Measurements from ENCODE around the gene SEPHS1. TPM values are rescaled to one million over a fixed set of nuclear protein-coding genes. Genes with fewer than 3 reads are reported as not detected.

SEPHS1 gene
- total RNA-seq, 2 donors from 2014 or later, result 44.7 to 48.8 TPM

DNA sequence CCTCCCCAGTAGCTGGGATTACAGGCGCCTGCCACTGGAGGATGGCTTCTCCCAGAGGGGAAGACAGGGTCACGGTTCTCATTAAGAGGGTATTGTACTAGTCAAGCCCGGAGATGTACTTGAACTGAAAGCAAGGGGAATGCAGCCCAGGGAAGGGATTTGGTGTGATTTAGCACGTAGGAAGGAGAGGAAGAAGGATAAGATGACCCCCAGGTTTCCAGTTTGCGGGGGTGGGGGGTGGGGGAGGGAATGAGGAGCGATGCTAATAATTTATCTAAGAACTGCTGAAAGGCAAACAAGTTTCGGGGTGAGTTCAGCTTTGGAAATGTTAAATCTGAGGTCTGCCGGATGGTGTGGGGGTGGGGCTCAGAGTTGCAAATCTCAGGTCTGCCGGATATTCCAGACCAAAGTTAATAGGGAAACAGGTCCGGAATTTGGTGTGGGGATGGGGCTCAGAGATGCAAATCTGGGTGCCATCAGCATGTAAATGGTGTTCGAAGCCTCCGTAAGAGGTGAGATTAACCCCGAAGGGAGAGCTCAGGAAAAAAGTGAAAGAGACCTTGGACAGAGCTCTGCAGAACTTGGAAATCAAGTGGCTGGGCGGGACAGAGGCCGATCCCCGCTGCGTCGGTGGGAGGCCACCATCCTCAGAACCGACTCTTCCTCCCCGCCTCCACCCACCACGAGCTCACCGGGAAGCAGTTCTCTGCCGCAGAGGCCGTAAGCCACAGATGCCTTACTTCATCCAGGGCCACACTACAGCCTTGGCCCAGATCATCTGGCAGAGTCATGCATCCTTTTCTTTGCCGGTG, 1.6 kb upstream of the SEPHS1 start:
- Mint-ChIP-seq H3K9me3 (no peaks in the 10 kb centered on the region), H3K4me1 (ENCODE audit: low read depth) (peaks cover 56% of the 10 kb centered on the region), H3K4me3 (peak overlapping the region; percentile 97), H3K36me3 (ENCODE audit: insufficient read depth in 2 of 2) (peaks cover 1 to 6% of the 10 kb centered on the region in 2 donors), H3K27me3 (ENCODE audit: low read depth) (no peaks in the 10 kb centered on the region), H3K27ac (peak overlapping the region; percentile 68)
- ATAC-seq (replicated peaks in 1 of 2) (no peak), DNase-seq (peak; percentile 47 to 48)

- peaks cover 68% of the 10 kb centered on the region for H3K4me1 Mint-ChIP-seq (ENCODE audit: low read depth)
- ATAC-seq (replicated peaks in 1 of 2) (peak; percentile 69), DNase-seq (peak; percentile 80 to 81)
- peak overlapping the region; percentile 63 to 65 for H3K4me3 Mint-ChIP-seq
- peaks cover 4 to 9% of the 10 kb centered on the region in 2 donors for H3K36me3 Mint-ChIP-seq (ENCODE audit: insufficient read depth in 2 of 2)
- no peaks in the 10 kb centered on the region for H3K9me3 Mint-ChIP-seq
- H3K27ac Mint-ChIP-seq, result peak overlapping the region; percentile 46
- no peaks in the 10 kb centered on the region for H3K27me3 Mint-ChIP-seq (ENCODE audit: low read depth)
Measured at GRCh38 chr10:13347500-13348156, 465 bp downstream of the SEPHS1 start.

GRCh38 chr10:13347043-13347499, 1.0 kb downstream of the SEPHS1 start:
- peaks cover 63% of the 10 kb centered on the region for H3K4me1 Mint-ChIP-seq (ENCODE audit: low read depth)
- peaks cover 4 to 9% of the 10 kb centered on the region in 2 donors for H3K36me3 Mint-ChIP-seq (ENCODE audit: insufficient read depth in 2 of 2)
- no peaks in the 10 kb centered on the region for H3K27me3 Mint-ChIP-seq (ENCODE audit: low read depth)
- H3K9me3 Mint-ChIP-seq, result no peaks in the 10 kb centered on the region
- DNase-seq, result peak in 1 of 2 donors; percentile 25
- peak in 1 of 2 donors; percentile 18 for ATAC-seq (replicated peaks in 1 of 2)
- H3K27ac Mint-ChIP-seq, result peak overlapping the region; percentile 92
- H3K4me3 Mint-ChIP-seq, result peak overlapping the region; percentile 81 to 92

DNA sequence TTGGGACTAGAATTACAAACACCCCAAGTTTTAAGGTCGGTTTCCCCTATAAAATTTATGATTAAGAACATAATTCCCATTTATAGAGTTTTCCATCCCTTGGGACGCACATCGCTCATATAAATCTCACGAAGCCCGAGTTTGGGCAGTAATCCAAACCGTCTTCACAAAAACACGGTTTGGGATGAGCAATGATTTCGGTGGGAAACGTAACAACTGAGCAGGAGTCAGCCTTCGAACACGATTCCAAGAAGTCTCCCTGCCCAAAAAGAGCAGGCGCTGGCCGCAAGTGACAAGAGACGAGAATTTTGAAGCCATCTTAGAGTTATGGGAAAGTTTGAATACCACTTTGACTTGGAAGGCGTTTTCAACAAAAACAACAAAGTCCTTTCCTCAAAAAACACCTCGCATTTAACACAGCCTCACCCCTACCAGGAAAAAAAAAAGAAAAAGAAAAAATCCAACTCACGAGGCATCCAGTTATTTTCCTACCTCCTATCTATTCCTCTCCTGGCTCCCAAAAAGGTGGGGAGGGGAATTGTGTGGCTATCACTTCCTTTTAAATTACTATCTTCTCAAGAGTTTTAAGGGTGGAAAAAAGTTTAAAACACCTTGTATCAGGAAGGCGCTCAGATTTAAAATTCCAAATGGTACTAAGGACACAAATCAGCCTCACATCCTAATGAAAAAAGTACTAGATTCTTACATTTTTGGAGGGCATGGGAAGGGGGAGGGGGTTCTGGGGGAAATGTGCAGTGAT, 1.6 kb downstream of the SEPHS1 start:
- no peaks in the 10 kb centered on the region for H3K27me3 Mint-ChIP-seq (ENCODE audit: low read depth)
- H3K9me3 Mint-ChIP-seq, result no peaks in the 10 kb centered on the region
- DNase-seq (no peak), ATAC-seq (replicated peaks in 1 of 2) (no peak)
- peak overlapping the region; percentile 92 for H3K27ac Mint-ChIP-seq
- H3K4me1 Mint-ChIP-seq (ENCODE audit: low read depth), result peaks cover 59% of the 10 kb centered on the region
- H3K36me3 Mint-ChIP-seq (ENCODE audit: insufficient read depth in 2 of 2), result peaks cover 4 to 11% of the 10 kb centered on the region in 2 donors
- H3K4me3 Mint-ChIP-seq, result peak overlapping the region; percentile 81 to 92

DNA sequence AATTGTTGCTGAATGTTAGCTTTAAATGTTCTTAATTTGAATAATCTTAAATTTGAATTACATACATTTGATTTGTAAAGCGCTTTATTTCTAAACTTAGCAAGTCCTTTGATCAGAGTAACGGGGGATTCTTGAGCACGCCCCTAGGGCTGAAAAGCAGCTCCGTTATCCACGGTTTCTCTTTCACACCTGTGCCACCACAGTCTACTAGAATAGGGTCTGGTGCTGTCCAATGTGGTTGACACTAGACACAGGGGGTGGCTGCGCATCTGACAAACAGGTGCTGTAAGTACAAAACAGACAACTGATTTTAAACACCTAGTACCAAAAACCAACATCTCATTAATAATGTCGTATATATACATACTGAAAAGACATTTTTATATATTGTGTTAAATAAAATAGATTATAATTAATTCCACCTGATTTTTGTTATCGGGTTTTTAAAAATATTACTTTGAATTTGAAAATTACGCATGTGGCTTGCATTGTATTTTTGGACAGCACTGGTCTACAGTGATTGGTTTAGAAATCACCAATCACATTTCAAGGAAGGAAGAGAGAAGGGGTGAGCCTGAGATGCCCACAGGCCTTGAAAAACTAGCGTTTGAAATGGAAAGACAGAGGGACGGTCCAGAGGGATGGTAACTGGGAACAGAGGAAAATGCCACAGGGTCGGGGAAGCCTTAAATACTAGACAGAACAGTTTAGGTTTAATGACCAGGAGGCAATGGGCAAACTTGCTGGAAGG, 7.3 kb downstream of the SEPHS1 start:
- H3K27ac Mint-ChIP-seq, result peak overlapping the region; percentile 81
- no peaks in the 10 kb centered on the region for H3K27me3 Mint-ChIP-seq (ENCODE audit: low read depth)
- ATAC-seq (replicated peaks in 1 of 2), result peak; percentile 86 to 87
- H3K4me3 Mint-ChIP-seq, result peak overlapping the region; percentile 51 to 59
- H3K36me3 Mint-ChIP-seq (ENCODE audit: insufficient read depth in 2 of 2), result peaks cover 8 to 9% of the 10 kb centered on the region in 2 donors
- no peaks in the 10 kb centered on the region for H3K9me3 Mint-ChIP-seq
- DNase-seq, result peak; percentile 16 to 40
- peaks cover 42% of the 10 kb centered on the region for H3K4me1 Mint-ChIP-seq (ENCODE audit: low read depth)

DNA sequence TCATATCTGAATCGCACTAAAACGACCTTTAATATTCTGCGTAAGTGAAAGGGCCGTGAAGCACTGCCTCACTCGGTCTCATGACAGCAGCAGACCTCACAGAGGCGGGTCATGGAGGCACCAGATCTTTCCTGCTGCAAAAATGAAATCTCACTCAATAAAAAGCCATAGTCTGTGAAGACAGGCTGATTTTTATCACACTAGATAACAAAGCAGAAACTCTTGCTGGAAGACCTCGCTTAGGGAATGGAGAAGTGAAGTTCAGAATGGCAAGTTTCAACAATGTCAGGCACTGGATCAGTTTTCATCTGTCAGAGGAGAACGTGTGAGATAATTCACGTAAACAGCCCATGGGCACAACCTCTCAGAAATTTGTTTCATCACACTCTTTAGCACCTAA, 8.0 kb downstream of the SEPHS1 start:
- H3K4me1 Mint-ChIP-seq (ENCODE audit: low read depth), result peaks cover 36% of the 10 kb centered on the region
- no peaks in the 10 kb centered on the region for H3K9me3 Mint-ChIP-seq
- H3K36me3 Mint-ChIP-seq (ENCODE audit: insufficient read depth in 2 of 2), result peaks cover 8 to 9% of the 10 kb centered on the region in 2 donors
- H3K27ac Mint-ChIP-seq, result peak overlapping the region; percentile 81
- DNase-seq (no peak), ATAC-seq (replicated peaks in 1 of 2) (no peak)
- H3K27me3 Mint-ChIP-seq (ENCODE audit: low read depth), result no peaks in the 10 kb centered on the region
- H3K4me3 Mint-ChIP-seq, result peak overlapping the region; percentile 51 to 59

DNA sequence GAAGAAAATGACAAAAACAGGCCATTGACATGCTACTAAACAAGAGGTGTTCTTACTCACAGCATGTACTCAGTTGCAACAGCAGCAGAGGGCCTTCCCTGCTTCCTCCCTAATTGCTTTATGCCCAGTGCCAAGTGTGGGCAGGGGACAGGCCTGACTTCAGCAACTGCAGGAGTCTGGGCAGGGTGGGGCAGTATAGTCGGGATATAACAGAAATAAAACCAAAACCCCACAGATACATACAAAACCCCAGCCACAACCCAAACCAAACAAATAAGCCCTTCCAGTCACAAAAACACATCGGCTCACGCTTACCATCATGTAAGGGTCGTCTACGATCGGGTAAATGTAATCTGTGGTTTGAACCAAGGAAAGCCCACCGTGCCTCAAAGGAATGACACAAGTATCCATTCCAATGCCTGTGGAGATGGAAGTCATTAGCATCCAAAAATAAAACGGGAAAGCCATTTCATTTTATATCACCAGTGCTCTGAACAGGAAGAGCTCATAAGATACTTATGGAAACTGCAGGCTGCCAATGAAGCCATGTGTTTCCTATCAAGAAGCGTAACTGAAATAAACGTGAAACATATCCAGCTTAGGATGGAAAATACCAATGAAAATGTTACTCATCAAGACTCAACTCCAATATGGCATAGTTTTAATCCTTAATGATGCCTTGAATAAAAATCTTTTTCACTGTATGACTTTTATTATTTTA, 9.5 kb downstream of the SEPHS1 start:
- peaks cover 5 to 9% of the 10 kb centered on the region in 2 donors for H3K36me3 Mint-ChIP-seq (ENCODE audit: insufficient read depth in 2 of 2)
- DNase-seq (no peak), ATAC-seq (replicated peaks in 1 of 2) (no peak)
- no peaks in the 10 kb centered on the region for H3K27me3 Mint-ChIP-seq (ENCODE audit: low read depth)
- peaks cover 28% of the 10 kb centered on the region for H3K4me1 Mint-ChIP-seq (ENCODE audit: low read depth)
- H3K9me3 Mint-ChIP-seq, result no peaks in the 10 kb centered on the region
- H3K27ac Mint-ChIP-seq, result no peak overlapping the region
- no peak overlapping the region for H3K4me3 Mint-ChIP-seq

DNA sequence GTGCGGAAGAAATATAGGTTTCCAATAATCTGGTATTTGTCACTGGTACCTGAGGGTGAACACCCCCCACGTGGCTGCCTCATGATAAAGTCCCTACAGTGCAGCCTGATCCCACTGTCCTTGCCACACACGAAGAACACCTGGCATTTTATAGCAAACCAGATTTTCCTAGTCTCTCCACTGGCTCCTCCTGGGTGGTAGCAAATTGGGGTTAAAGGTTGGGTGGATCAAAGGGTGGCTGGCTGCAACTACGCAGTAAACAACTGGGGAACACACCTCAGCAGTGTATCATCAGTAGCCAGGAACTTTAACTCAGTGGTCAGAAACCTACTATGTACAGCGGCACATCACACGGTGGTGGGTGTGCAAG, 10.3 kb downstream of the SEPHS1 start:
- Mint-ChIP-seq H3K9me3 (no peaks in the 10 kb centered on the region), H3K27ac (no peak overlapping the region), H3K4me1 (ENCODE audit: low read depth) (peaks cover 23% of the 10 kb centered on the region), H3K4me3 (no peak overlapping the region), H3K27me3 (ENCODE audit: low read depth) (no peaks in the 10 kb centered on the region), H3K36me3 (ENCODE audit: insufficient read depth in 2 of 2) (peaks cover 5 to 9% of the 10 kb centered on the region in 2 donors)
- ATAC-seq (replicated peaks in 1 of 2) (no peak), DNase-seq (no peak)

GRCh38 chr10:13337128-13337826, 10.8 kb downstream of the SEPHS1 start:
- no peak overlapping the region for H3K4me3 Mint-ChIP-seq
- no peak overlapping the region for H3K27ac Mint-ChIP-seq
- DNase-seq (no peak), ATAC-seq (replicated peaks in 1 of 2) (no peak)
- H3K27me3 Mint-ChIP-seq (ENCODE audit: low read depth), result no peaks in the 10 kb centered on the region
- H3K4me1 Mint-ChIP-seq (ENCODE audit: low read depth), result peaks cover 23% of the 10 kb centered on the region
- peaks cover 5 to 14% of the 10 kb centered on the region in 2 donors for H3K36me3 Mint-ChIP-seq (ENCODE audit: insufficient read depth in 2 of 2)
- no peaks in the 10 kb centered on the region for H3K9me3 Mint-ChIP-seq

GRCh38 chr10:13335881-13336280, 12.2 kb downstream of the SEPHS1 start:
- Mint-ChIP-seq H3K27me3 (ENCODE audit: low read depth) (no peaks in the 10 kb centered on the region), H3K4me3 (no peak overlapping the region), H3K27ac (peak overlapping the region; percentile 71), H3K36me3 (ENCODE audit: insufficient read depth in 2 of 2) (peaks cover 10 to 22% of the 10 kb centered on the region in 2 donors), H3K9me3 (no peaks in the 10 kb centered on the region), H3K4me1 (ENCODE audit: low read depth) (peaks cover 15% of the 10 kb centered on the region)
- ATAC-seq (replicated peaks in 1 of 2) (no peak), DNase-seq (no peak)

DNA sequence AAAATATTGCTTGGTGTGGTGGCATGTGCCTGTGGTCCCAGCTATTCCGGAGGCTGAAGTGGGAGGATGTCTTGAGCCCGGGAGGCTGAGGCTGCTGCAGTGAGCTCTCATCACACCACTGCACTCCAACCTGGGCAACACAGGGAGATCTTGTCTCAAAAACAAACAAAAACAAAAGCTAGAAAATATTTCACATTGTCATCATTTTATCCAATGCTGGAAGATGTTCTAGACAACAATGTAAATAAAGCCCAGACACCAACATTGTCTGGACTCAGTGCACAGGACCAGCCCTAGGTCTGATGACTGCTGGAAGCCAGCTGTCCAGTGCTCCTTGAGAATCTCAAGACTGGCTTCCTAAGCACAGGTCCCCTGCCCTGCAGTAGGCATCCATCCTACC, 13.5 kb downstream of the SEPHS1 start:
- Mint-ChIP-seq H3K4me1 (ENCODE audit: low read depth) (peaks cover 3% of the 10 kb centered on the region), H3K4me3 (no peak overlapping the region), H3K9me3 (no peaks in the 10 kb centered on the region), H3K36me3 (ENCODE audit: insufficient read depth in 2 of 2) (peaks cover 11 to 24% of the 10 kb centered on the region in 2 donors), H3K27me3 (ENCODE audit: low read depth) (no peaks in the 10 kb centered on the region), H3K27ac (no peak overlapping the region)
- DNase-seq (no peak), ATAC-seq (replicated peaks in 1 of 2) (no peak)

All from activated T-cell treated with anti-CD3 and anti-CD28 coated beads, Interleukin-2, amount 50 U/mL, for 72 hours (primary cell).